GM12891 (cell line): Measurements from ENCODE around the gene RYR3.

Source experiments
- PAX5 ChIP-seq: IDR thresholded peaks from 2 replicates; pipeline ENCODE4 v1.6.1; 2011; ENCODE audit warnings: low read length, moderate library complexity, mild to moderate bottlenecking; ENCODE audit not compliant: insufficient read depth, severe bottlenecking
- POLR2A ChIP-seq: IDR thresholded peaks from 2 replicates; pipeline ENCODE4 v1.6.1; 2011; ENCODE audit warnings: low read depth, low read length, control low read depth
- POLR2AphosphoS5 ChIP-seq: IDR thresholded peaks from 2 replicates; pipeline ENCODE4 v1.6.1; 2011; ENCODE audit warnings: low read depth, low read length, control low read depth
- POU2F2 ChIP-seq: IDR thresholded peaks from 2 replicates; pipeline ENCODE4 v1.6.1; 2011; ENCODE audit warnings: low read depth, mild to moderate bottlenecking, control low read depth, low read length, moderate library complexity
- SPI1 ChIP-seq: IDR thresholded peaks from 2 replicates; pipeline ENCODE4 v1.6.1; 2011; ENCODE audit warnings: low read depth, low read length, control low read depth
- TAF1 ChIP-seq: IDR thresholded peaks from 2 replicates; pipeline ENCODE4 v1.6.1; 2011; ENCODE audit warnings: low read depth, low read length, control low read depth

DNA sequence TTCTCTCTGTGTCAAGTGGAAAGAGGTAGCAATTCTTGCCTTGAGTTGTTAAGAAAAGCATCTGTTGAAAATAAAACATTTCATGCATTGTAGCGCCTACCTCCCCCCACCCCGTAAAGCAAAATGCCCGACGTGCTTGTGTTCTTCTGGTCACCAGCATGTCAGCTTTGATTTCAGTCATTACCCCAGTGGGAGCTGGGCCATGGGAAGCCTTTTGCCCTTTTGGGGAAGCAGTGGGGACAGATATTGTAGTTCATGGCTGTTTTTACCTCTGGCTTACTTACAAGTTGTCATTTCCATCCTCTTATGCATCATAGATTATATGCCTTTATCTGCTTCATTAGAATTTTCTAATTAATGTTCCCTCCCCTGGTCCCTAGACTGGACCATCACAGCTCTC lies 328.7 kb downstream of the RYR3 start:
- TF ChIP-seq POLR2A (no peak), POLR2AphosphoS5 (no peak), TAF1 (no peak), PAX5 (no peak), SPI1 (no peak), POU2F2 (no peak)
